ACC112 (cell line): ENCODE results near the gene GAS2L2.

Source experiments
- H2AFZ ChIP-seq: fragments of 200-600 bp; sonication (generic); one replicate; pipeline ENCODE4 v1.6.0; 2017; ENCODE audit warnings: antibody characterized with exemption, low read length; ENCODE audit not compliant: unreplicated experiment
- H3K27ac ChIP-seq: fragments of 200-600 bp; sonication (generic); 2 replicates; pipeline ENCODE4 v1.5.1; 2014; ENCODE audit warnings: low read depth, mild to moderate bottlenecking, antibody characterized with exemption, low read length, moderate library complexity
- H3K27me3 ChIP-seq: fragments of 200-600 bp; sonication (generic); 2 replicates; pipeline ENCODE4 v1.6.1; 2014; ENCODE audit warnings: mild to moderate bottlenecking, antibody characterized with exemption, low read length, moderate library complexity, mixed read lengths; ENCODE audit not compliant: insufficient read depth
- H3K36me3 ChIP-seq: fragments of 200-600 bp; sonication (generic); 2 replicates; pipeline ENCODE4 v1.6.1; 2016; ENCODE audit warnings: mild to moderate bottlenecking, antibody characterized with exemption, low read length, moderate library complexity, mixed read lengths; ENCODE audit not compliant: insufficient read depth
- H3K4me1 ChIP-seq: fragments of 200-600 bp; sonication (generic); one replicate; pipeline ENCODE4 v1.6.1; 2016; ENCODE audit warnings: low read length, mixed read lengths; ENCODE audit not compliant: insufficient read depth, unreplicated experiment, control insufficient read depth
- H3K4me3 ChIP-seq: fragments of 200-600 bp; sonication (generic); 2 replicates; pipeline ENCODE4 v1.5.1; 2014; ENCODE audit warnings: mild to moderate bottlenecking, low read depth, low read length
- H3K79me2 ChIP-seq: fragments of 200-600 bp; sonication (generic); one replicate; pipeline ENCODE4 v1.6.0; 2016; ENCODE audit warnings: low read length; ENCODE audit not compliant: control insufficient read depth, unreplicated experiment, insufficient read depth

The GAS2L2 gene

GRCh38 chr17:35790841-35791240 is 37.8 kb upstream of the GAS2L2 start:
- peaks cover 34% of the 10 kb centered on the region for H3K4me1 ChIP-seq

GRCh38 chr17:35788477-35789368 is 35.7 kb upstream of the GAS2L2 start:
- Histone ChIP-seq H3K4me1 (peaks cover 46% of the 10 kb centered on the region), H3K79me2 (no peaks in the 10 kb centered on the region), H3K27ac (peak overlapping the region; percentile 72), H2AFZ (peak overlapping the region; percentile 69), H3K27me3 (peaks cover 17% of the 10 kb centered on the region), H3K4me3 (peak overlapping the region; percentile 48; the same call in 1 of the 2 replicates), H3K36me3 (no peaks in the 10 kb centered on the region)

More at GRCh38 chr17:35790841-35791240, 37.8 kb upstream of the GAS2L2 start:
- Histone ChIP-seq H2AFZ (no peak overlapping the region), H3K79me2 (no peaks in the 10 kb centered on the region), H3K27ac (no peak overlapping the region), H3K4me3 (no peak overlapping the region), H3K36me3 (no peaks in the 10 kb centered on the region), H3K27me3 (peaks cover 35% of the 10 kb centered on the region)

DNA sequence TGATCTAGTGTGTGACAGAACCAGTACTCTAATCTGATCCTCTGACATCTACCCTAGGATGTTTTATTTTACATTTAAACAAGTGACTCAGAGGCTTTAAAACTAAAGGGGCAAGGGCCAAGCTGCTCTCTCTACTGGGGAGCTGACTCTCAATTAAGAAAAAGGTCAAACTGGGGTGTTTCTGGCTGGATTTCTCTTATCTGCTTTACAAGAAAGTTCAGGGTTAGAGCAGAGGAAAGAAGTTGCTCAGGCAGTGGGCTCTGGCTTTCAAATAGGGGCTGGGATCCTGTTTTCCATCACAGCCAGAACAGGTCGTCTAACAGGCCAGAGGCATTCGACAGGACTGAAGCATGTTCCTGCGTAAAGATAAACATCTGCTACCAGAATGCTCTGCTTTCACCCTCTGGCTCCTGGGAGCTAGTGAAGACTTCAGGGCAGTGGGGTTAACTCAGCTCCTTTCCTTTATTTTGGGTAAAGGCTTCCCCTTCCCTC is 33.9 kb upstream of the GAS2L2 start:
- Histone ChIP-seq H3K4me1 (peaks cover 52% of the 10 kb centered on the region), H3K79me2 (no peaks in the 10 kb centered on the region), H3K27me3 (peaks cover 7% of the 10 kb centered on the region), H2AFZ (no peak overlapping the region), H3K27ac (no peak overlapping the region), H3K4me3 (no peak overlapping the region), H3K36me3 (no peaks in the 10 kb centered on the region)

GRCh38 chr17:35784895-35785294 is 31.9 kb upstream of the GAS2L2 start:
- H3K27ac ChIP-seq = no peak overlapping the region
- H2AFZ ChIP-seq = no peak overlapping the region

GRCh38 chr17:35780950-35781349 is 27.9 kb upstream of the GAS2L2 start:
- no peaks in the 10 kb centered on the region for H3K79me2 ChIP-seq

More at GRCh38 chr17:35784895-35785294, 31.9 kb upstream of the GAS2L2 start:
- H3K79me2 ChIP-seq = no peaks in the 10 kb centered on the region
- peaks cover 7% of the 10 kb centered on the region for H3K27me3 ChIP-seq
- no peak overlapping the region for H3K4me3 ChIP-seq
- no peaks in the 10 kb centered on the region for H3K36me3 ChIP-seq
- H3K4me1 ChIP-seq = peaks cover 52% of the 10 kb centered on the region

DNA sequence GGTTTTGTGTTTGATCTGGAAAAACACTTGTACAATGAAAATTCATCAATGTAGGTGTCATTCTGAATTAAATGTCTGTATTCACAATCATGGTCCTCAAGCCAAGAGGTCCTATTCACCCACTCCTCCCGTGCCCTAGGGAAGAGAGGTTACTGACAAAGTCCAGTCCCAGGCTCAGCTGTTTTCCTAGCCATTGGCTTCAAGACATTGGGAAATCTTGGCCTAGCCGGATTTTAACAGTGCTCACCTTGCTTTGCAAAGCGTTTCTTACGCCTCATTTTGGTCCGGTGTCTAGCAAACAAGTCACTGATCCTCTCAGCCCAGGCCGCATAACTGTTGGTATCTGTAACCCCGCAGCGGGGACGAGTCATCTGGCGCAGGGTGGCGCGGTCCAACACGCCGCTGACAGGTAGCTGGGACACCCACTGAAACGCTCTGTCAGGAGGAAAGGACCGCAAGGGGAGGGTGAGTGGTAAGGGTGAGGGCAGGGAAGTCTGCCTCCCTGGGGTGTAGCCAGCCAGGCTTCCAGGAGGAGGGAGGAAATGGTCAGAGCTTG is 25.7 kb upstream of the GAS2L2 start:
- H3K4me3 ChIP-seq = no peak overlapping the region
- H3K27me3 ChIP-seq = peaks cover 7% of the 10 kb centered on the region
- no peaks in the 10 kb centered on the region for H3K36me3 ChIP-seq
- H2AFZ ChIP-seq = no peak overlapping the region
- H3K27ac ChIP-seq = peak overlapping the region; percentile 13; the same call in 1 of the 2 replicates
- no peaks in the 10 kb centered on the region for H3K79me2 ChIP-seq
- H3K4me1 ChIP-seq = peaks cover 31% of the 10 kb centered on the region

More at GRCh38 chr17:35780950-35781349, 27.9 kb upstream of the GAS2L2 start:
- H3K27ac ChIP-seq = no peak overlapping the region
- no peak overlapping the region for H2AFZ ChIP-seq
- peaks cover 7% of the 10 kb centered on the region for H3K27me3 ChIP-seq
- peaks cover 35% of the 10 kb centered on the region for H3K4me1 ChIP-seq
- no peak overlapping the region for H3K4me3 ChIP-seq
- H3K36me3 ChIP-seq = no peaks in the 10 kb centered on the region

DNA sequence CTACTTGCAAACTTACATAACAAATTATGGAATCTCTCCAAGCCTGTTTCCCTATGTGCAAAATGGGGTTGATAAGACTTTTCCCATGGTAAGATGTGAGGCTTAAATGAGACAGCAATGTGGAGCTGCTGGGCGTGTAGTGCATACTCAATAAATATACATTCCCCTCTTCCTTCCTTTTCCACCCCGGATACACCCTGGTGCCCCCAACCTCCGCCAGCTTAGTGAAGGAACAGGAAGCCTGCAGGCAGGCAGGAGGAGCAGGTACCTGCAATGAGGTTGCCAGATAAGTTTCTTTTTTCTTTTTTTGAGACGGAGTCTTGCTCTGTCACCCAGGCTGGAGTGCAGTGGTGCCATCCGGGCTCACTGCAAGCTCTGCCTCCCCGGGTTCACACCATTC is 22.5 kb upstream of the GAS2L2 start:
- H3K79me2 ChIP-seq = no peaks in the 10 kb centered on the region
- no peak overlapping the region for H3K27ac ChIP-seq
- no peaks in the 10 kb centered on the region for H3K27me3 ChIP-seq
- no peaks in the 10 kb centered on the region for H3K36me3 ChIP-seq
- H2AFZ ChIP-seq = no peak overlapping the region
- peaks cover 26% of the 10 kb centered on the region for H3K4me1 ChIP-seq
- no peak overlapping the region for H3K4me3 ChIP-seq

- Histone ChIP-seq H3K4me3 (no peak overlapping the region), H3K27ac (no peak overlapping the region), H3K79me2 (no peaks in the 10 kb centered on the region), H3K36me3 (no peaks in the 10 kb centered on the region), H3K4me1 (peaks cover 26% of the 10 kb centered on the region), H3K27me3 (no peaks in the 10 kb centered on the region), H2AFZ (no peak overlapping the region)
Measured at GRCh38 chr17:35775039-35775438, 22.0 kb upstream of the GAS2L2 start.

DNA sequence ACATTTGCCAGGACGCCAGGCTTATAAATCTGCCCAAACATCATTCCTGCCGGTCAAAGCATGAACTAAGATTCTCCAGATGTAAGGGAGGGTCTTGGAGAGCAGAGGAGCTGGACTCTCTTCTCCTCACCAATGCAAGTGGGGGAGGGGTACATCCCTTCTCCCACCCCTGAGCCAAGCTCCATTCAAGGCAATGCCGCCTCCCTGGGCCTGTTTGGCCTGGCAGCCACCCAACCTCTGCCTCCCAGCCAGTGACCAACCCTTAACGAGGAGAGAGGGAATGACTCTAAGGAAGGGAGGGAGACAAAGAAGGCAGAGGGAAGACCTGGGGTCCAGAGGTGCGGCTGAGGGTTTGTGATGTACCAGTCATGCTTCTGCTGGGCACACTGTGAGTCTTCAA is 21.5 kb upstream of the GAS2L2 start:
- Histone ChIP-seq H3K27ac (no peak overlapping the region), H3K27me3 (no peaks in the 10 kb centered on the region), H2AFZ (no peak overlapping the region), H3K4me3 (no peak overlapping the region), H3K79me2 (no peaks in the 10 kb centered on the region), H3K36me3 (no peaks in the 10 kb centered on the region), H3K4me1 (peaks cover 26% of the 10 kb centered on the region)

GRCh38 chr17:35773679-35774425 is 20.8 kb upstream of the GAS2L2 start:
- Histone ChIP-seq H3K36me3 (no peaks in the 10 kb centered on the region), H3K4me3 (no peak overlapping the region), H3K27ac (no peak overlapping the region), H2AFZ (no peak overlapping the region), H3K4me1 (peaks cover 26% of the 10 kb centered on the region), H3K79me2 (no peaks in the 10 kb centered on the region), H3K27me3 (no peaks in the 10 kb centered on the region)
